Endothelial cell of umbilical vein (primary cell): Measurements from ENCODE around the gene LSMEM2.

Experiments
- EZH2 ChIP-seq: IDR thresholded peaks from 2 replicates; pipeline ENCODE4 v1.6.1; 2012; ENCODE audit warnings: borderline replicate concordance, low read depth, mild to moderate bottlenecking, moderate library complexity, low read length, inconsistent platforms; ENCODE audit not compliant: severe bottlenecking
- POLR2A ChIP-seq: IDR thresholded peaks from 2 replicates; pipeline ENCODE4 v1.6.1; 2012; ENCODE audit warnings: low read depth, mild to moderate bottlenecking, control low read depth, low read length
- POLR2AphosphoS5 ChIP-seq: IDR thresholded peaks from 2 replicates; pipeline ENCODE4 v1.6.1; 2012; ENCODE audit warnings: low read depth, mild to moderate bottlenecking, control low read depth, low read length, moderate library complexity; ENCODE audit not compliant: insufficient read depth
- TF ChIP-seq, protein P1 (sequence below), 2 donors: IDR thresholded peaks; 1 replicate in 1 of 2; 2 replicates in 1 of 2; pipeline ENCODE4 v1.5.1; 2011; ENCODE audit warnings: low read length in 2 of 2, mild to moderate bottlenecking in 2 of 2, moderate library complexity in 2 of 2, control low read depth in 1 of 2, inconsistent platforms in 1 of 2, low read depth in 1 of 2; ENCODE audit not compliant: insufficient read depth in 1 of 2; ENCODE audit errors: extremely low read depth in 1 of 2

DNA sequence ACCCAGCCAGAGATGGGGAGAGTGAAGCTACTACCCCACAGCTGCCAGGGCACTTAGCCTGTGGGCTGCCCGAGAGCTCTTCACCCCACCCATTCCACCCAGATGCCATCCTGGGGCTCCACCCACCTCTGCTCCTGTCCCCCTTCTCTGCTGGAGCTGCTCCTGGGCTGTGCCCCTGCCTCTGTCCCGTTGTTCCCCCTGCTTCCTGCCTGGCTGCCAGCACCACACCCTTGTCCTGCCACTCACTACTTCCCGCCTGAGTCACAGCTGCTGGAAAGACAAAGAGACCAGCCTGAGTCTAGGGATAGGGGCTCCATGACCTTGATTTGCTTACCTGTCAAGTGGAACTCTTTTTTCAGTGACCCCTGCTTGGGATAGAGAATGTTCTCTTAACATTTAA is 30.5 kb upstream of the LSMEM2 start:
- peak; percentile 39 for TF ChIP-seq POLR2A
- TF ChIP-seq EZH2, result no peak
- TF ChIP-seq, protein P1, sequence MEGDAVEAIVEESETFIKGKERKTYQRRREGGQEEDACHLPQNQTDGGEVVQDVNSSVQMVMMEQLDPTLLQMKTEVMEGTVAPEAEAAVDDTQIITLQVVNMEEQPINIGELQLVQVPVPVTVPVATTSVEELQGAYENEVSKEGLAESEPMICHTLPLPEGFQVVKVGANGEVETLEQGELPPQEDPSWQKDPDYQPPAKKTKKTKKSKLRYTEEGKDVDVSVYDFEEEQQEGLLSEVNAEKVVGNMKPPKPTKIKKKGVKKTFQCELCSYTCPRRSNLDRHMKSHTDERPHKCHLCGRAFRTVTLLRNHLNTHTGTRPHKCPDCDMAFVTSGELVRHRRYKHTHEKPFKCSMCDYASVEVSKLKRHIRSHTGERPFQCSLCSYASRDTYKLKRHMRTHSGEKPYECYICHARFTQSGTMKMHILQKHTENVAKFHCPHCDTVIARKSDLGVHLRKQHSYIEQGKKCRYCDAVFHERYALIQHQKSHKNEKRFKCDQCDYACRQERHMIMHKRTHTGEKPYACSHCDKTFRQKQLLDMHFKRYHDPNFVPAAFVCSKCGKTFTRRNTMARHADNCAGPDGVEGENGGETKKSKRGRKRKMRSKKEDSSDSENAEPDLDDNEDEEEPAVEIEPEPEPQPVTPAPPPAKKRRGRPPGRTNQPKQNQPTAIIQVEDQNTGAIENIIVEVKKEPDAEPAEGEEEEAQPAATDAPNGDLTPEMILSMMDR (IDR thresholded peaks at IDR 0.05; ENCODE audit: extremely low read depth in 1 of 2, insufficient read depth in 1 of 2, low read depth in 1 of 2, low read length in 2 of 2), result no peak
- peak; percentile 54 for TF ChIP-seq POLR2AphosphoS5
